ENCODE results near the gene KRT36.

The KRT36 gene

DNA sequence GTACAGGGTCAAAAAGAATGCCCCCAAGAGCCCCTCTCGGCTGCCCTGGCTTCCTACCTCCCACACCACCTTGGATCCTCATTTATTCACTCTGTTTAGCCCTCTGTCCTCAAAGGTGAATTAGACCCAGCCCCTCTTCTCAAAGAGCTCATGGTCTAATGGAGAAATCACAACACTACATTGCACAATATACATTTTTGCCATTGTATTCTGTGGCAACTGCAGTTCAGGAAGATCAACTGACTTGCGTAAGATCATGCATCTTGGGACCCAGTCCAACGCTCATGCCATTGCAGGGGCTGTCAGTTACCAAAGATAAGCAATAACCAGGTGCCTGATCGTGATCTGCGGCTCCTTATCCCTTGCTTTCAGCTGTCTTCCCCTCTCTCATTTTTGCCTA, 50.3 kb downstream of the KRT36 start:
- DNase-seq (ENCODE audit: low read depth) = peak; percentile 86

DNA sequence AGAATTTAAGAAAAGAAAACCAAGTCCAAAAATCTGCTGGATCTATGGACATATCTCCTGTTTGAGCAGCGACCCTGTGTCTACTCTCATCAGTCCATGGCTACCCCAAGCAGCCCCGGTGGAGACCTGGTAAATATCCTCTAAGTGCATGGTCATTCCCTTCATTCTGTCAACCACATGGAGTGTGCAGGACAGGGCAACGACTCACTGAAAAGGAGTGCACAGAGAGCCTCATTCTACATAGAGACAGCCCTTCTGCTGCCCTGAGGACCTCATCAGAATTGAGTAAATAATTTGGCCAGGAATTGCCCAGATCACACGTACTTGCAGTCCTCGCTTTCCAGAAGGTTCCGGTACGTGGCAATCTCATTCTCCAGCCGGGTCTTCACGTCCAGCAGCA, 51.9 kb downstream of the KRT36 start:
- DNase-seq (ENCODE audit: low read depth) = no peak

DNA sequence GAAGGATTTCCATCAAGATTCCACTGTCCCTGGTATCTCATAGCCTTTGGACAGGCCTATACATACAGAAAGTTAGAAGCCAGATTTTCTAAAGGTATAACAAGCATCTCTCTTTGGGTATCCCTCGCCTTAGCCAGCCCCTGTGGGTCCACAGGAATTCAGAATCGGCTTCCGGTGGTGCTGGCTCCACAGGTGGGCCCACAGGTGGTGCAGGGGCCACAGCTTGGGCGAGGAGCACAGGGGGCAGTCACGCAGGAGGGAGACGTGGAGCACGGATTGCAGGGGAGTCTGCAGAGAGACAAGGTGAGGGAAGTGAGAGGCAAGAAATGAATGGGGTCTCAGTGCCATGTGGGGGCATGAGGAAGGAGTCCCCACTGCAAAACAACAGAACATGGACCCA, 52.5 kb downstream of the KRT36 start:
- DNase-seq (ENCODE audit: low read depth) = no peak

Data from amniotic epithelial cell (primary cell).